HCT116 (cell line): ENCODE measurements around the gene TK2. TPM values are rescaled to one million over a fixed set of nuclear protein-coding genes. Genes with fewer than 3 reads are reported as not detected.

Experiments
- ATAC-seq: fragments of 200-7000 bp; cut with Tn5 transposase; 2 replicates; pipeline ENCODE4 v1.9.1; 2020; ENCODE audit warnings: mild to moderate bottlenecking, moderate library complexity
- BruUV-seq: library from RNA; stranded (reverse); fragments of 400-500 nt; replicated peaks from 2 replicates; lab custom pipeline; 2021; lab: Mats Ljungman, UMichigan
- CTCF ChIA-PET: fragments of 300-600 bp; sonication (Branson Sonifier 250); formaldehyde crosslinking; loops from one replicate; lab custom pipeline; 2021; ENCODE audit warnings: antibody characterized with exemption; lab: Charles Lee
- POLR2A ChIA-PET: fragments of 300-600, 350-600 bp; sonication (Branson Sonifier 250); formaldehyde crosslinking; loops from one replicate; lab custom pipeline; 2021; ENCODE audit warnings: antibody characterized with exemption; lab: Charles Lee
- RAD21 ChIA-PET, 2 experiments: fragments of 300-600 bp; sonication (Branson Sonifier 250); formaldehyde crosslinking; loops; one replicate each; lab custom pipeline; 2023; ENCODE audit warnings: low total read pairs in 2 of 2; ENCODE audit not compliant: uncharacterized antibody in 2 of 2, unreplicated experiment in 2 of 2, low non-redundant PET in 1 of 2; lab: Charles Lee
- DNase-seq: peaks from one replicate; pipeline ENCODE4 v3.0.0-alpha.2; 2010; ENCODE audit warnings: low read depth, low spot score
- H2AFZ ChIP-seq: fragments of 200-600 bp; shearing (Covaris generic), sonication (generic); 2 replicates; pipeline ENCODE4 v1.6.1; 2017; ENCODE audit warnings: low read depth, mixed run types, mixed read lengths, antibody characterized with exemption, low read length; ENCODE audit not compliant: poor library complexity, severe bottlenecking
- H3K27ac ChIP-seq: 2 replicates; pipeline ENCODE4 v1.5.1; 2012; ENCODE audit warnings: low read depth, low read length
- H3K27me3 ChIP-seq: fragments of 200-600 bp; sonication (generic); 2 replicates; pipeline ENCODE4 v1.6.1; 2016; ENCODE audit warnings: mixed run types, low read length, mixed read lengths; ENCODE audit not compliant: insufficient read depth
- H3K36me3 ChIP-seq, 2 experiments: fragments of 200-500 bp in 1 of 2; fragments of 200-600 bp in 1 of 2; sonication (Bioruptor generic) in 1 of 2; sonication (generic) in 1 of 2; 2 replicates each; pipeline versions ENCODE4 v1.5.1 to v1.6.1; 2014 to 2016; ENCODE audit warnings: low read length in 2 of 2, inconsistent platforms in 1 of 2, mixed read lengths in 1 of 2, mixed run types in 1 of 2; ENCODE audit not compliant: insufficient read depth in 2 of 2, control insufficient read depth in 1 of 2
- H3K4me1 ChIP-seq, 2 experiments: fragments of 200-600 bp in 1 of 2; sonication (generic) in 1 of 2; 2 replicates each; pipeline versions ENCODE4 v1.5.1 to v1.6.1; 2012 to 2017; ENCODE audit warnings: low read length in 2 of 2, inconsistent platforms in 1 of 2, mild to moderate bottlenecking in 1 of 2, mixed read lengths in 1 of 2, mixed run types in 1 of 2, moderate library complexity in 1 of 2; ENCODE audit not compliant: insufficient read depth in 2 of 2, control insufficient read depth in 1 of 2
- H3K4me2 ChIP-seq: fragments of 200-600 bp; sonication (generic); 2 replicates; pipeline ENCODE4 v1.6.1; 2017; ENCODE audit warnings: mixed run types, low read length, mixed read lengths
- H3K4me3 ChIP-seq, 2 experiments: fragments of 200-600 bp in 1 of 2; sonication (generic) in 1 of 2; replicated peaks in 1 of 2; 2 replicates each; pipeline ENCODE4 v1.5.1; 2011 to 2016; ENCODE audit warnings: low read length in 2 of 2, control low read depth in 1 of 2, low read depth in 1 of 2, mild to moderate bottlenecking in 1 of 2, mixed read lengths in 1 of 2, mixed run types in 1 of 2
- H3K79me2 ChIP-seq: fragments of 200-600 bp; sonication (generic); 2 replicates; pipeline ENCODE4 v1.6.1; 2017; ENCODE audit warnings: mild to moderate bottlenecking, mixed run types, low read length, moderate library complexity, mixed read lengths; ENCODE audit not compliant: insufficient read depth
- H3K9ac ChIP-seq: fragments of 200-600 bp; sonication (generic); 2 replicates; pipeline ENCODE4 v1.6.1; 2016; ENCODE audit warnings: low read length, mixed read lengths
- H3K9me2 ChIP-seq: fragments of 200-600 bp; sonication (generic), shearing (Covaris generic); 2 replicates; pipeline ENCODE4 v1.6.1; 2017; ENCODE audit warnings: mixed run types, mild to moderate bottlenecking, moderate library complexity; ENCODE audit not compliant: insufficient read depth
- H3K9me3 ChIP-seq, 2 experiments: fragments of 200-500 bp in 1 of 2; fragments of 200-600 bp in 1 of 2; sonication (Bioruptor generic) in 1 of 2; sonication (generic) in 1 of 2; 2 replicates each; pipeline ENCODE4 v1.6.1; 2014 to 2017; ENCODE audit warnings: low read length in 2 of 2, mixed read lengths in 2 of 2, inconsistent platforms in 1 of 2, low read depth in 1 of 2, mild to moderate bottlenecking in 1 of 2, mixed run types in 1 of 2, moderate library complexity in 1 of 2; ENCODE audit not compliant: control insufficient read depth in 1 of 2, insufficient read depth in 1 of 2
- H4K20me1 ChIP-seq: fragments of 200-600 bp; sonication (generic), shearing (Covaris generic); 2 replicates; pipeline ENCODE4 v1.6.1; 2017; ENCODE audit warnings: mixed run types, mild to moderate bottlenecking, moderate library complexity; ENCODE audit not compliant: insufficient read depth
- CBX3 ChIP-seq: IDR thresholded peaks from 2 replicates; pipeline ENCODE4 v1.6.1; 2012; ENCODE audit warnings: low read depth
- CEBPB ChIP-seq: IDR thresholded peaks from 2 replicates; pipeline ENCODE4 v1.6.1; 2012; ENCODE audit warnings: low read depth
- EGR1 ChIP-seq: IDR thresholded peaks from 2 replicates; pipeline ENCODE4 v1.6.1; 2012; ENCODE audit warnings: low read depth
- ELF1 ChIP-seq: IDR thresholded peaks from 2 replicates; pipeline ENCODE4 v1.6.1; 2012; ENCODE audit warnings: low read depth, borderline replicate concordance
- EZH2 ChIP-seq: fragments of 200-600 bp; sonication (generic); IDR thresholded peaks from 2 replicates; pipeline ENCODE4 v1.6.1; 2017; ENCODE audit warnings: antibody characterized with exemption, mixed run types
- POLR2AphosphoS5 ChIP-seq: IDR thresholded peaks from 2 replicates; pipeline ENCODE4 v1.6.1; 2011; ENCODE audit warnings: mild to moderate bottlenecking, low read depth, low read length, moderate library complexity
- RAD21 ChIP-seq: IDR thresholded peaks from 2 replicates; pipeline ENCODE4 v1.6.1; 2012; ENCODE audit warnings: low read depth, mild to moderate bottlenecking
- SP1 ChIP-seq: IDR thresholded peaks from 2 replicates; pipeline ENCODE4 v1.6.1; 2012; ENCODE audit warnings: low read depth
- SRF ChIP-seq: IDR thresholded peaks from 2 replicates; pipeline ENCODE4 v1.6.1; 2012; ENCODE audit warnings: low read depth
- YY1 ChIP-seq: IDR thresholded peaks from 2 replicates; pipeline ENCODE4 v1.6.1; 2011; ENCODE audit warnings: low read length, low read depth, moderate library complexity, mild to moderate bottlenecking; ENCODE audit not compliant: insufficient replicate concordance; ENCODE audit errors: extremely low read depth
- intact Hi-C: fragments of 100-400 bp; cut with micrococcal nuclease; formaldehyde crosslinking; loops from 2 replicates; pipeline ENCODE4 v1.10.0; 2022
- total RNA-seq: library from RNA; stranded (reverse); gene quantifications from one replicate; pipeline ENCODE4 v1.2.1, GENCODE V29; 2021; ENCODE audit not compliant: unreplicated experiment
- TF ChIP-seq, protein P1 (sequence below): IDR thresholded peaks from 2 replicates; pipeline ENCODE4 v1.6.1; 2011; ENCODE audit warnings: mild to moderate bottlenecking, low read length, moderate library complexity; ENCODE audit not compliant: insufficient replicate concordance; ENCODE audit errors: extremely low read depth
- TF ChIP-seq, protein P2 (sequence below): IDR thresholded peaks from 2 replicates; pipeline ENCODE4 v1.6.1; 2012; ENCODE audit warnings: low read depth

Gene TK2
- total RNA-seq, 1 experiment from 2014 or later: 15.4 TPM

DNA sequence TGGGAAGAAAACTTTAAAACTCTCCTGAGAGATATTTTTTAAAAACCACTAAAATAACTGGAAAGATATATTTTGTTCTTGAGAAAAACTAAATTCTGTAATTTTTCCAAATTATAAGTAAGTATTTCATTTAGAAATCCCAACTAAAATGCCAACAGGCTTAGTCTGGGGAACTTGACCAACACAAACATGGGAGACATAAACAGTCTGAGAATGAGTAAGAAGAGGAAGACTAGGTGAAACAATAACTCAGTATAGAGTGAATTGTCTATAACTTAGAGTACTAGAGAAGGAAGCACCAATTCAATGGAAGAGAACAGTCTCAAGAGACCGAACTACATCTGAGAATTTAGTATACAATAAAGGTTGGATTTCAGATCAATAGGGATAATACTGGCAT, 19.2 kb upstream of the TK2 start:
- H3K4me3 ChIP-seq: no peak overlapping the region
- ATAC-seq: no peak
- peaks cover 0 to 13% of the 10 kb centered on the region in 2 experiments; a peak in 3 of 4 replicates for H3K4me1 ChIP-seq
- H3K79me2 ChIP-seq: no peaks in the 10 kb centered on the region
- ChIA-PET RAD21 (no interaction called here), POLR2A (interaction anchor here (1.8 kb wide), 1 partner anchor 17 kb away, joined by 8 read pairs; the partner anchor contains the start of gene CKLF), CTCF (interaction anchor here (0.7 to 1.6 kb wide), 3 partner anchors 39 to 212 kb away, joined by 3 to 5 read pairs (median 4); no protein-coding TSS in a partner anchor)
- no peak for DNase-seq
- no peaks in the 10 kb centered on the region for H3K27me3 ChIP-seq
- H3K4me2 ChIP-seq: no peak overlapping the region; the same call in 1 of the 2 replicates
- H3K9ac ChIP-seq: no peak overlapping the region
- no peaks in the 10 kb centered on the region for H3K9me2 ChIP-seq
- H2AFZ ChIP-seq: no peak overlapping the region
- H3K27ac ChIP-seq: no peak overlapping the region
- TF ChIP-seq ELF1 (no peak), CBX3 (no peak), CEBPB (no peak), POLR2AphosphoS5 (no peak), SRF (no peak), EGR1 (no peak), RAD21 (no peak), YY1 (no peak), SP1 (no peak), EZH2 (no peak)
- TF ChIP-seq, protein P1, sequence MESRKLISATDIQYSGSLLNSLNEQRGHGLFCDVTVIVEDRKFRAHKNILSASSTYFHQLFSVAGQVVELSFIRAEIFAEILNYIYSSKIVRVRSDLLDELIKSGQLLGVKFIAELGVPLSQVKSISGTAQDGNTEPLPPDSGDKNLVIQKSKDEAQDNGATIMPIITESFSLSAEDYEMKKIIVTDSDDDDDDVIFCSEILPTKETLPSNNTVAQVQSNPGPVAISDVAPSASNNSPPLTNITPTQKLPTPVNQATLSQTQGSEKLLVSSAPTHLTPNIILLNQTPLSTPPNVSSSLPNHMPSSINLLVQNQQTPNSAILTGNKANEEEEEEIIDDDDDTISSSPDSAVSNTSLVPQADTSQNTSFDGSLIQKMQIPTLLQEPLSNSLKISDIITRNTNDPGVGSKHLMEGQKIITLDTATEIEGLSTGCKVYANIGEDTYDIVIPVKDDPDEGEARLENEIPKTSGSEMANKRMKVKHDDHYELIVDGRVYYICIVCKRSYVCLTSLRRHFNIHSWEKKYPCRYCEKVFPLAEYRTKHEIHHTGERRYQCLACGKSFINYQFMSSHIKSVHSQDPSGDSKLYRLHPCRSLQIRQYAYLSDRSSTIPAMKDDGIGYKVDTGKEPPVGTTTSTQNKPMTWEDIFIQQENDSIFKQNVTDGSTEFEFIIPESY: no peak
- TF ChIP-seq, protein P2, sequence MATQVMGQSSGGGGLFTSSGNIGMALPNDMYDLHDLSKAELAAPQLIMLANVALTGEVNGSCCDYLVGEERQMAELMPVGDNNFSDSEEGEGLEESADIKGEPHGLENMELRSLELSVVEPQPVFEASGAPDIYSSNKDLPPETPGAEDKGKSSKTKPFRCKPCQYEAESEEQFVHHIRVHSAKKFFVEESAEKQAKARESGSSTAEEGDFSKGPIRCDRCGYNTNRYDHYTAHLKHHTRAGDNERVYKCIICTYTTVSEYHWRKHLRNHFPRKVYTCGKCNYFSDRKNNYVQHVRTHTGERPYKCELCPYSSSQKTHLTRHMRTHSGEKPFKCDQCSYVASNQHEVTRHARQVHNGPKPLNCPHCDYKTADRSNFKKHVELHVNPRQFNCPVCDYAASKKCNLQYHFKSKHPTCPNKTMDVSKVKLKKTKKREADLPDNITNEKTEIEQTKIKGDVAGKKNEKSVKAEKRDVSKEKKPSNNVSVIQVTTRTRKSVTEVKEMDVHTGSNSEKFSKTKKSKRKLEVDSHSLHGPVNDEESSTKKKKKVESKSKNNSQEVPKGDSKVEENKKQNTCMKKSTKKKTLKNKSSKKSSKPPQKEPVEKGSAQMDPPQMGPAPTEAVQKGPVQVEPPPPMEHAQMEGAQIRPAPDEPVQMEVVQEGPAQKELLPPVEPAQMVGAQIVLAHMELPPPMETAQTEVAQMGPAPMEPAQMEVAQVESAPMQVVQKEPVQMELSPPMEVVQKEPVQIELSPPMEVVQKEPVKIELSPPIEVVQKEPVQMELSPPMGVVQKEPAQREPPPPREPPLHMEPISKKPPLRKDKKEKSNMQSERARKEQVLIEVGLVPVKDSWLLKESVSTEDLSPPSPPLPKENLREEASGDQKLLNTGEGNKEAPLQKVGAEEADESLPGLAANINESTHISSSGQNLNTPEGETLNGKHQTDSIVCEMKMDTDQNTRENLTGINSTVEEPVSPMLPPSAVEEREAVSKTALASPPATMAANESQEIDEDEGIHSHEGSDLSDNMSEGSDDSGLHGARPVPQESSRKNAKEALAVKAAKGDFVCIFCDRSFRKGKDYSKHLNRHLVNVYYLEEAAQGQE: no peak
- H3K9me3 ChIP-seq: no peaks in the 10 kb centered on the region
- intact Hi-C loops: no loop called here
- BruUV-seq: no TSS peak
- no peaks in the 10 kb centered on the region; a peak in 1 of 4 replicates for H3K36me3 ChIP-seq
- H4K20me1 ChIP-seq: peaks cover 3% of the 10 kb centered on the region; the same call in 1 of the 2 replicates
